ENCODE data around the gene MRPL42. TPM values are rescaled to one million over a fixed set of nuclear protein-coding genes. Genes with fewer than 3 reads are reported as not detected.

Gene MRPL42
- total RNA-seq, 1 donor from 2014 or later = 93.9 TPM

GRCh38 chr12:93524386-93525133 is 57.2 kb downstream of the MRPL42 start:
- no peak overlapping the region for H3K4me3 Mint-ChIP-seq (ENCODE audit: low read depth)
- DNase-seq (ENCODE audit: low spot score, unreplicated experiment) = no peak
- peaks cover 2% of the 10 kb centered on the region for H3K9me3 Mint-ChIP-seq (ENCODE audit: low read depth)
- H3K4me1 Mint-ChIP-seq (ENCODE audit: low read depth) = peaks cover 24% of the 10 kb centered on the region
- no peak for TF ChIP-seq CTCF (IDR thresholded peaks at IDR 0.05; ENCODE audit: unreplicated experiment)
- no peaks in the 10 kb centered on the region for H3K36me3 Mint-ChIP-seq (ENCODE audit: insufficient read depth)
- no peaks in the 10 kb centered on the region for H3K27me3 Mint-ChIP-seq
- no peak overlapping the region for H3K27ac Mint-ChIP-seq

DNA sequence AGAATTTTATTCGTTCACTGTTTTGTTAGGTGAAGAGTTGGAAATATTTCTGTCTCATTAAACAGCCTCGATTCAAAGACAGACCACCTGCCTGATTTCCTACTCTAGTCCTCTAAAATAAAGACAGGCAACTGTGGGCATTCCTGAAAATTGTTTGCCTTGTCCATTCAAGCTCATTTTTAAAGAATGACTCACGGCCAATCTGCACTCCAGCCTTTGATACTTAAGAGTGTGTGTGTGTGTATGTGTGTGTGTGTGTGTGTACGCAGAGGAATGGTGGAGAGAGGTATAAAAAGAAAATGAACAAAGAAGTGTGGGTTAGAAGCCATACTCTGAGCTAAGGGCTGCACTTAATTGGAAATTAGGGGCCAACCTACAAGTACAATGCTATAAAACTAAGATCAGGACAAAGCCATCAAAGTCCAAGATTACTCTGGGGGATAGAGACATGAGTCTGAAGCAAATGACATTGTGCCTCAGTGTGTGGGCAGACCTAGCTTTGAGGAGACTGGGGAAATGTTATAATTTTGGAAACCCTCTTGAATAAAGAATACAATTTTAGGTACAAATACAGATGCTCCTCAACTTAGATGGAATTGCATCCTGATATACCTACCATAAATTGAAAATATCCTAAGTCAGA is 59.6 kb downstream of the MRPL42 start:
- DNase-seq (ENCODE audit: low spot score, unreplicated experiment) = no peak
- Mint-ChIP-seq H3K36me3 (ENCODE audit: insufficient read depth) (no peaks in the 10 kb centered on the region), H3K4me1 (ENCODE audit: low read depth) (peaks cover 22% of the 10 kb centered on the region), H3K27me3 (no peaks in the 10 kb centered on the region), H3K4me3 (ENCODE audit: low read depth) (no peak overlapping the region), H3K27ac (peak overlapping the region; percentile 2), H3K9me3 (ENCODE audit: low read depth) (peaks cover 3% of the 10 kb centered on the region)
- no peak for TF ChIP-seq CTCF (IDR thresholded peaks at IDR 0.05; ENCODE audit: unreplicated experiment)

- no peak for DNase-seq (ENCODE audit: low spot score, unreplicated experiment)
- H3K27ac Mint-ChIP-seq = no peak overlapping the region
- H3K9me3 Mint-ChIP-seq (ENCODE audit: low read depth) = peaks cover 6% of the 10 kb centered on the region
- no peak for TF ChIP-seq CTCF (IDR thresholded peaks at IDR 0.05; ENCODE audit: unreplicated experiment)
- no peak overlapping the region for H3K4me3 Mint-ChIP-seq (ENCODE audit: low read depth)
- H3K4me1 Mint-ChIP-seq (ENCODE audit: low read depth) = peaks cover 14% of the 10 kb centered on the region
- no peaks in the 10 kb centered on the region for H3K36me3 Mint-ChIP-seq (ENCODE audit: insufficient read depth)
- no peaks in the 10 kb centered on the region for H3K27me3 Mint-ChIP-seq
Observed at GRCh38 chr12:93530358-93530757, 63.0 kb downstream of the MRPL42 start.

GRCh38 chr12:93533310-93533709 is 66.0 kb downstream of the MRPL42 start:
- H3K27ac Mint-ChIP-seq = no peak overlapping the region
- peaks cover 6% of the 10 kb centered on the region for H3K9me3 Mint-ChIP-seq (ENCODE audit: low read depth)
- DNase-seq (ENCODE audit: low spot score, unreplicated experiment) = no peak
- no peaks in the 10 kb centered on the region for H3K4me1 Mint-ChIP-seq (ENCODE audit: low read depth)
- H3K27me3 Mint-ChIP-seq = no peaks in the 10 kb centered on the region
- no peak overlapping the region for H3K4me3 Mint-ChIP-seq (ENCODE audit: low read depth)
- no peaks in the 10 kb centered on the region for H3K36me3 Mint-ChIP-seq (ENCODE audit: insufficient read depth)
- no peak for TF ChIP-seq CTCF (IDR thresholded peaks at IDR 0.05; ENCODE audit: unreplicated experiment)

GRCh38 chr12:93536111-93536765 is 68.9 kb downstream of the MRPL42 start:
- no peak overlapping the region for H3K27ac Mint-ChIP-seq
- no peaks in the 10 kb centered on the region for H3K36me3 Mint-ChIP-seq (ENCODE audit: insufficient read depth)
- TF ChIP-seq CTCF (IDR thresholded peaks at IDR 0.05; ENCODE audit: unreplicated experiment) = no peak
- no peak overlapping the region for H3K4me3 Mint-ChIP-seq (ENCODE audit: low read depth)
- H3K27me3 Mint-ChIP-seq = no peaks in the 10 kb centered on the region
- DNase-seq (ENCODE audit: low spot score, unreplicated experiment) = no peak
- H3K9me3 Mint-ChIP-seq (ENCODE audit: low read depth) = peaks cover 3% of the 10 kb centered on the region
- H3K4me1 Mint-ChIP-seq (ENCODE audit: low read depth) = no peaks in the 10 kb centered on the region

All from progenitor cell of endocrine pancreas (in vitro differentiated cells).